Transverse colon (tissue), 4 donors: ENCODE measurements around the gene CLEC4D. TPM values are rescaled to one million over a fixed set of nuclear protein-coding genes. Genes with fewer than 3 reads are reported as not detected.
"Not testable (repeated sequence)": the region's sequence is repeated elsewhere in the genome, so short reads cannot be mapped to it uniquely, and the experiment has no call there.

ENCODE experiments used
- DNase-seq: peaks from one replicate; pipeline ENCODE4 v3.0.0-alpha.2; 2019
- H3K27ac ChIP-seq, 4 donors: fragments of 200-600 bp; sonication (generic); 2 replicates each; pipeline ENCODE4 v1.5.1; 2016 to 2018; ENCODE audit warnings: inconsistent platforms in 4 of 4
- H3K27me3 ChIP-seq: fragments of 200-600 bp; sonication (generic); 2 replicates; pipeline ENCODE4 v1.5.1; 2017; ENCODE audit warnings: inconsistent platforms
- H3K36me3 ChIP-seq, 4 donors: fragments of 200-600 bp; sonication (generic); 2 replicates each; pipeline ENCODE4 v1.5.1; 2017 to 2019; ENCODE audit warnings: inconsistent platforms in 4 of 4
- H3K4me1 ChIP-seq, 4 donors: fragments of 200-600 bp; sonication (generic); 2 replicates each; pipeline ENCODE4 v1.5.1; 2017 to 2020; ENCODE audit warnings: inconsistent platforms in 4 of 4
- H3K4me3 ChIP-seq, 4 donors: fragments of 200-600 bp; sonication (generic); 1 replicate in 1 of 4; 2 replicates in 3 of 4; pipeline versions ENCODE4 v1.5.1 to v1.6.1; 2017 to 2019; ENCODE audit warnings: inconsistent platforms in 4 of 4
- H3K9me3 ChIP-seq, 2 donors: fragments of 200-600 bp; sonication (generic); 2 replicates each; pipeline ENCODE4 v1.5.1; 2017 to 2019; ENCODE audit warnings: inconsistent platforms in 2 of 2
- CTCF ChIP-seq, 5 experiments: fragments of 200-600 bp in 3 of 5; fragments of 450-650 bp in 2 of 5; sonication (generic) in 3 of 5; IDR thresholded peaks; 1 replicate in 2 of 5; 2 replicates in 3 of 5; pipeline ENCODE4 v1.5.1; 2016 to 2017; ENCODE audit warnings: antibody characterized with exemption in 5 of 5, inconsistent platforms in 3 of 5, mild to moderate bottlenecking in 2 of 5, moderate library complexity in 1 of 5
- EP300 ChIP-seq: sonication (generic); formaldehyde crosslinking; IDR thresholded peaks from one replicate; pipeline ENCODE4 v1.6.1; 2017; ENCODE audit warnings: antibody characterized with exemption, low read depth
- POLR2A ChIP-seq: fragments of 450-650 bp; IDR thresholded peaks from one replicate; pipeline ENCODE4 v1.6.1; 2016; ENCODE audit warnings: antibody characterized with exemption, mild to moderate bottlenecking, moderate library complexity
- POLR2AphosphoS5 ChIP-seq, 3 donors: sonication (generic); formaldehyde crosslinking; IDR thresholded peaks; one replicate each; pipeline ENCODE4 v1.6.1; 2016; ENCODE audit warnings: antibody characterized with exemption in 3 of 3
- WGBS, 2 donors: methylation state at CpG; one replicate each; pipeline ENCODE4 v1.1.5; 2018; ENCODE audit warnings: low coverage in 1 of 2; 5-methylcytosine and 5-hydroxymethylcytosine counted together
- in situ Hi-C, 4 donors: fragments of 200-750 bp; cut with MboI; loops; one replicate each; pipeline versions ENCODE4 v1.15.0 to v1.15.1; 2017; ENCODE audit warnings: low sequenced_read_pairs in 3 of 4, low pct_ligation_motif_present in 1 of 4, low pct_unique_long_range_greater_than_20kb in 1 of 4
- intact Hi-C: fragments of 100-400 bp; cut with DNase I; formaldehyde crosslinking; loops from one replicate; pipeline ENCODE4 v1.15.1; 2023; ENCODE audit warnings: low total_unique reads
- total RNA-seq, 4 donors: library from RNA; depleted of rRNA; stranded (reverse); fragments of >200 nt; gene quantifications; one replicate each; pipeline ENCODE4 v1.1.0, GENCODE V29; 2016

CLEC4D gene
- total RNA-seq, 4 donors from 2014 or later = not detected

- Histone ChIP-seq H3K4me3 (no peak overlapping the region), H3K27me3 (no peaks in the 10 kb centered on the region), H3K9me3 (no peaks in the 10 kb centered on the region), H3K36me3 (no peaks in the 10 kb centered on the region), H3K27ac (no peak overlapping the region), H3K4me1 (no peaks in the 10 kb centered on the region)
- intact Hi-C loops (no loop called here), in situ Hi-C loops (no loop called here)
- DNase-seq = no peak
- no peak for TF ChIP-seq POLR2A
- no peak for TF ChIP-seq CTCF (IDR thresholded peaks at IDR 0.05)
- TF ChIP-seq POLR2AphosphoS5 (IDR thresholded peaks at IDR 0.05) = no peak
- TF ChIP-seq EP300 = no peak
- 52 to 62% methylated on average over 1 of the region's 2 CpGs for WGBS, 2 donors
Measured at GRCh38 chr12:8493084-8493483, 20.2 kb upstream of the CLEC4D start.

GRCh38 chr12:8495671-8496070, 17.6 kb upstream of the CLEC4D start:
- in situ Hi-C loops = not testable (repeated sequence)

GRCh38 chr12:8496074-8496473, 17.2 kb upstream of the CLEC4D start:
- DNase-seq, intact Hi-C loops, H3K27ac ChIP-seq, H3K4me1 ChIP-seq, H3K4me3 ChIP-seq, in situ Hi-C loops, H3K27me3 ChIP-seq, H3K36me3 ChIP-seq, H3K9me3 ChIP-seq: not testable (repeated sequence)
- 61 to 100% methylated on average over 1 to 7 of the region's 7 CpGs for WGBS, 2 donors

More at GRCh38 chr12:8495671-8496070, 17.6 kb upstream of the CLEC4D start:
- WGBS, 2 donors = 80% methylated on average over 4 of the region's 4 CpGs; no CpG with 5 or more reads in 1 of the 2 donors
- H3K36me3 ChIP-seq, H3K4me1 ChIP-seq, H3K4me3 ChIP-seq, H3K27me3 ChIP-seq, H3K27ac ChIP-seq, intact Hi-C loops, DNase-seq, H3K9me3 ChIP-seq: not testable (repeated sequence)

- H3K27ac ChIP-seq = no peak overlapping the region
- 40 to 55% methylated on average over 4 of the region's 4 CpGs for WGBS, 2 donors
- intact Hi-C loops (no loop called here), in situ Hi-C loops (no loop called here)
- H3K36me3 ChIP-seq = no peaks in the 10 kb centered on the region
- TF ChIP-seq POLR2AphosphoS5 (IDR thresholded peaks at IDR 0.05) = no peak
- no peak for TF ChIP-seq EP300
- TF ChIP-seq POLR2A = no peak
- no peak for TF ChIP-seq CTCF (IDR thresholded peaks at IDR 0.05)
- no peaks in the 10 kb centered on the region for H3K27me3 ChIP-seq
- no peak for DNase-seq
- H3K9me3 ChIP-seq = no peaks in the 10 kb centered on the region
- H3K4me3 ChIP-seq = no peak overlapping the region
- H3K4me1 ChIP-seq = no peaks in the 10 kb centered on the region
Measured at GRCh38 chr12:8499616-8500015, 13.7 kb upstream of the CLEC4D start.

- no peak overlapping the region for H3K4me3 ChIP-seq
- no peaks in the 10 kb centered on the region for H3K4me1 ChIP-seq
- in situ Hi-C loops (no loop called here), intact Hi-C loops (no loop called here)
- H3K27me3 ChIP-seq = no peaks in the 10 kb centered on the region
- DNase-seq = no peak
- 54 to 65% methylated on average over 3 of the region's 3 CpGs for WGBS, 2 donors
- H3K27ac ChIP-seq = no peak overlapping the region
- H3K9me3 ChIP-seq = no peaks in the 10 kb centered on the region
- TF ChIP-seq EP300 (no peak), CTCF (IDR thresholded peaks at IDR 0.05) (no peak), POLR2A (no peak), POLR2AphosphoS5 (IDR thresholded peaks at IDR 0.05) (no peak)
- H3K36me3 ChIP-seq = no peaks in the 10 kb centered on the region
Measured at GRCh38 chr12:8501720-8502119, 11.6 kb upstream of the CLEC4D start.
